ENCODE results near the gene DUSP8. TPM values are rescaled to one million over a fixed set of nuclear protein-coding genes. Genes with fewer than 3 reads are reported as not detected.
"Not testable (repeated sequence)": the region's sequence is repeated elsewhere in the genome, so short reads cannot be mapped to it uniquely, and the experiment has no call there.

The DUSP8 gene
- total RNA-seq, 1 donor from 2014 or later = 0.29 TPM

- DNase-seq (ENCODE audit: low read depth) = peak; percentile 44
Measured at GRCh38 chr11:1589191-1589963, 17.3 kb upstream of the DUSP8 start.

- DNase-seq (ENCODE audit: low read depth) = peak; percentile 19
Measured at GRCh38 chr11:1586699-1587098, 14.6 kb upstream of the DUSP8 start.

GRCh38 chr11:1584661-1585370 lies 12.7 kb upstream of the DUSP8 start, which contains the start of gene KRTAP5-1:
Gene KRTAP5-1, minus strand, starts transcription at chr11:1585283. Its CDS starts 34 bp downstream, at chr11:1585249.
- DNase-seq (ENCODE audit: low read depth) = not testable (repeated sequence)

- DNase-seq (ENCODE audit: low read depth) = not testable (repeated sequence)
Measured at GRCh38 chr11:1582909-1583308, 10.8 kb upstream of the DUSP8 start.

GRCh38 chr11:1581976-1582375 lies 9.9 kb upstream of the DUSP8 start:
- DNase-seq (ENCODE audit: low read depth) = no peak

GRCh38 chr11:1576825-1577224 lies 4.8 kb upstream of the DUSP8 start:
- DNase-seq (ENCODE audit: low read depth) = no peak

GRCh38 chr11:1575756-1576155 lies 3.7 kb upstream of the DUSP8 start:
- not testable (repeated sequence) for DNase-seq (ENCODE audit: low read depth)

GRCh38 chr11:1574933-1575242 lies 2.8 kb upstream of the DUSP8 start:
- DNase-seq (ENCODE audit: low read depth) = no peak

GRCh38 chr11:1574238-1574932 lies 2.3 kb upstream of the DUSP8 start:
- DNase-seq (ENCODE audit: low read depth) = peak; percentile 35

GRCh38 chr11:1573903-1574237 lies 1.8 kb upstream of the DUSP8 start:
- DNase-seq (ENCODE audit: low read depth) = no peak

GRCh38 chr11:1573077-1573902 lies 1.2 kb upstream of the DUSP8 start:
- no peak for DNase-seq (ENCODE audit: low read depth)

GRCh38 chr11:1571760-1572196 lies 293 bp downstream of the DUSP8 start:
- no peak for DNase-seq (ENCODE audit: low read depth)

- DNase-seq (ENCODE audit: low read depth) = no peak
Measured at GRCh38 chr11:1570896-1571759, 943 bp downstream of the DUSP8 start.

GRCh38 chr11:1570531-1570895 lies 1.6 kb downstream of the DUSP8 start:
- no peak for DNase-seq (ENCODE audit: low read depth)

- no peak for DNase-seq (ENCODE audit: low read depth)
Measured at GRCh38 chr11:1570001-1570453, 2.0 kb downstream of the DUSP8 start.

- no peak for DNase-seq (ENCODE audit: low read depth)
Measured at GRCh38 chr11:1569251-1569780, 2.8 kb downstream of the DUSP8 start.

- DNase-seq (ENCODE audit: low read depth) = no peak
Measured at GRCh38 chr11:1568441-1568911, 3.6 kb downstream of the DUSP8 start.

GRCh38 chr11:1567721-1568100 lies 4.4 kb downstream of the DUSP8 start:
- DNase-seq (ENCODE audit: low read depth) = no peak

- no peak for DNase-seq (ENCODE audit: low read depth)
Measured at GRCh38 chr11:1567052-1567720, 4.9 kb downstream of the DUSP8 start.
